Liver (tissue), 3 donors: Measurements from ENCODE around the gene CD247.
A peak's percentile ranks its signal among the peaks of the same experiment; 100 is the strongest.

Experiments used
- FOXA1 ChIP-seq: IDR thresholded peaks from 2 replicates; pipeline ENCODE4 v1.6.1; 2016; ENCODE audit warnings: antibody characterized with exemption
- GABPA ChIP-seq, 2 donors: IDR thresholded peaks in 1 of 2; conservative IDR thresholded peaks in 1 of 2; 2 replicates each; pipeline ENCODE4 v1.6.1; 2016; ENCODE audit warnings: antibody characterized with exemption in 2 of 2, mild to moderate bottlenecking in 1 of 2, moderate library complexity in 1 of 2
- HNF4A ChIP-seq, 2 donors: conservative IDR thresholded peaks; 2 replicates each; pipeline ENCODE4 v1.6.1; 2016; ENCODE audit warnings: antibody characterized with exemption in 2 of 2, mild to moderate bottlenecking in 2 of 2
- HNF4G ChIP-seq: IDR thresholded peaks from 2 replicates; pipeline ENCODE4 v1.6.1; 2016; ENCODE audit warnings: antibody characterized with exemption
- JUND ChIP-seq, 2 donors: IDR thresholded peaks; 2 replicates each; pipeline ENCODE4 v1.6.1; 2016; ENCODE audit warnings: antibody characterized with exemption in 2 of 2
- RAD21 ChIP-seq, 2 donors: IDR thresholded peaks; 2 replicates each; pipeline ENCODE4 v1.6.1; 2016; ENCODE audit warnings: antibody characterized with exemption in 2 of 2, mild to moderate bottlenecking in 2 of 2
- SP1 ChIP-seq: IDR thresholded peaks from 2 replicates; pipeline ENCODE4 v1.6.1; 2018; ENCODE audit warnings: antibody characterized with exemption, mild to moderate bottlenecking
- TAF1 ChIP-seq: conservative IDR thresholded peaks from 2 replicates; pipeline ENCODE4 v1.6.1; 2016; ENCODE audit warnings: antibody characterized with exemption, mild to moderate bottlenecking
- YY1 ChIP-seq: IDR thresholded peaks from 2 replicates; pipeline ENCODE4 v1.6.1; 2016; ENCODE audit warnings: antibody characterized with exemption, mild to moderate bottlenecking
- TF ChIP-seq, protein P1 (sequence below): fragments of 150-350 bp; IDR thresholded peaks from 2 replicates; pipeline ENCODE4 v1.5.1; 2017; ENCODE audit warnings: improper control_type of control experiment, low read depth, low read length; ENCODE audit not compliant: missing input control
- TF ChIP-seq, protein P2 (sequence below): IDR thresholded peaks from 2 replicates; pipeline ENCODE4 v1.6.1; 2016; ENCODE audit warnings: antibody characterized with exemption
- TF ChIP-seq, protein P3 (sequence below): IDR thresholded peaks from 2 replicates; pipeline ENCODE4 v1.6.1; 2016; ENCODE audit warnings: antibody characterized with exemption, mild to moderate bottlenecking
- TF ChIP-seq, protein P4 (sequence below): IDR thresholded peaks from 2 replicates; pipeline ENCODE4 v1.6.1; 2016; ENCODE audit warnings: antibody characterized with exemption
- donor health status: healthy.
- donor health status: healthy.

DNA sequence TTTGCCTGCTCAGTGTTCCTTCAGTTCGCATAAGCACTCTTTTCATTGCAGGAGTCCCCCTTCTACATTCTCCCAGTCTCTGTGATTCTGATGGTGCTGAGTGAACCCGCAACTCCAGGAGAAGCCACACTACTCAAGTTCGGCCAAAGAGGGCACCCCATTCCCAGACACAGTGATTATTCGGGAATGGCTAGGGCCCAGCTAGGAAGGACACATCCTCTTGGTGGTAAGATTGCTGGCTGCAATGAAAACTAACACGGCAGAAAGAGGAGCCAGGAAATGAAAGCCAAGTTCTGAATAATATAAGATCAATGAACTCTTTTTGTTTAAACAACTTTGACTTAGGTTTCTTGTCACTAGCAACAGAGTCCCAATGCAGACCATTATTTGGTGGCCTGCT lies 20.3 kb upstream of the CD247 start:
- TF ChIP-seq, protein P1, sequence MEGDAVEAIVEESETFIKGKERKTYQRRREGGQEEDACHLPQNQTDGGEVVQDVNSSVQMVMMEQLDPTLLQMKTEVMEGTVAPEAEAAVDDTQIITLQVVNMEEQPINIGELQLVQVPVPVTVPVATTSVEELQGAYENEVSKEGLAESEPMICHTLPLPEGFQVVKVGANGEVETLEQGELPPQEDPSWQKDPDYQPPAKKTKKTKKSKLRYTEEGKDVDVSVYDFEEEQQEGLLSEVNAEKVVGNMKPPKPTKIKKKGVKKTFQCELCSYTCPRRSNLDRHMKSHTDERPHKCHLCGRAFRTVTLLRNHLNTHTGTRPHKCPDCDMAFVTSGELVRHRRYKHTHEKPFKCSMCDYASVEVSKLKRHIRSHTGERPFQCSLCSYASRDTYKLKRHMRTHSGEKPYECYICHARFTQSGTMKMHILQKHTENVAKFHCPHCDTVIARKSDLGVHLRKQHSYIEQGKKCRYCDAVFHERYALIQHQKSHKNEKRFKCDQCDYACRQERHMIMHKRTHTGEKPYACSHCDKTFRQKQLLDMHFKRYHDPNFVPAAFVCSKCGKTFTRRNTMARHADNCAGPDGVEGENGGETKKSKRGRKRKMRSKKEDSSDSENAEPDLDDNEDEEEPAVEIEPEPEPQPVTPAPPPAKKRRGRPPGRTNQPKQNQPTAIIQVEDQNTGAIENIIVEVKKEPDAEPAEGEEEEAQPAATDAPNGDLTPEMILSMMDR, result no peak
- TF ChIP-seq YY1 (peak; percentile 36), TAF1 (no peak), SP1 (peak; percentile 23), JUND (IDR thresholded peaks at IDR 0.05) (no peak), HNF4G (peak; percentile 21), GABPA (IDR thresholded peaks at IDR 0.05 in 1 of 2, conservative IDR thresholded peaks at IDR 0.05 in 1 of 2) (no peak), HNF4A (conservative IDR thresholded peaks at IDR 0.05) (peak; percentile 23 to 49), FOXA1 (no peak), RAD21 (IDR thresholded peaks at IDR 0.05) (peak; percentile 59 to 64)
- TF ChIP-seq, protein P2, sequence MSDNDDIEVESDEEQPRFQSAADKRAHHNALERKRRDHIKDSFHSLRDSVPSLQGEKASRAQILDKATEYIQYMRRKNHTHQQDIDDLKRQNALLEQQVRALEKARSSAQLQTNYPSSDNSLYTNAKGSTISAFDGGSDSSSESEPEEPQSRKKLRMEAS, result no peak
- TF ChIP-seq, protein P3, sequence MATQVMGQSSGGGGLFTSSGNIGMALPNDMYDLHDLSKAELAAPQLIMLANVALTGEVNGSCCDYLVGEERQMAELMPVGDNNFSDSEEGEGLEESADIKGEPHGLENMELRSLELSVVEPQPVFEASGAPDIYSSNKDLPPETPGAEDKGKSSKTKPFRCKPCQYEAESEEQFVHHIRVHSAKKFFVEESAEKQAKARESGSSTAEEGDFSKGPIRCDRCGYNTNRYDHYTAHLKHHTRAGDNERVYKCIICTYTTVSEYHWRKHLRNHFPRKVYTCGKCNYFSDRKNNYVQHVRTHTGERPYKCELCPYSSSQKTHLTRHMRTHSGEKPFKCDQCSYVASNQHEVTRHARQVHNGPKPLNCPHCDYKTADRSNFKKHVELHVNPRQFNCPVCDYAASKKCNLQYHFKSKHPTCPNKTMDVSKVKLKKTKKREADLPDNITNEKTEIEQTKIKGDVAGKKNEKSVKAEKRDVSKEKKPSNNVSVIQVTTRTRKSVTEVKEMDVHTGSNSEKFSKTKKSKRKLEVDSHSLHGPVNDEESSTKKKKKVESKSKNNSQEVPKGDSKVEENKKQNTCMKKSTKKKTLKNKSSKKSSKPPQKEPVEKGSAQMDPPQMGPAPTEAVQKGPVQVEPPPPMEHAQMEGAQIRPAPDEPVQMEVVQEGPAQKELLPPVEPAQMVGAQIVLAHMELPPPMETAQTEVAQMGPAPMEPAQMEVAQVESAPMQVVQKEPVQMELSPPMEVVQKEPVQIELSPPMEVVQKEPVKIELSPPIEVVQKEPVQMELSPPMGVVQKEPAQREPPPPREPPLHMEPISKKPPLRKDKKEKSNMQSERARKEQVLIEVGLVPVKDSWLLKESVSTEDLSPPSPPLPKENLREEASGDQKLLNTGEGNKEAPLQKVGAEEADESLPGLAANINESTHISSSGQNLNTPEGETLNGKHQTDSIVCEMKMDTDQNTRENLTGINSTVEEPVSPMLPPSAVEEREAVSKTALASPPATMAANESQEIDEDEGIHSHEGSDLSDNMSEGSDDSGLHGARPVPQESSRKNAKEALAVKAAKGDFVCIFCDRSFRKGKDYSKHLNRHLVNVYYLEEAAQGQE, result no peak
- TF ChIP-seq, protein P4, sequence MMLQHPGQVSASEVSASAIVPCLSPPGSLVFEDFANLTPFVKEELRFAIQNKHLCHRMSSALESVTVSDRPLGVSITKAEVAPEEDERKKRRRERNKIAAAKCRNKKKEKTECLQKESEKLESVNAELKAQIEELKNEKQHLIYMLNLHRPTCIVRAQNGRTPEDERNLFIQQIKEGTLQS, result no peak
